HEK293 (cell line): ENCODE measurements around the gene IL1RL2.

Experiments
- ZNF121 ChIP-seq: fragments of 450-650 bp; formaldehyde crosslinking; IDR thresholded peaks from 2 replicates; pipeline ENCODE4 v1.5.1; 2016; ENCODE audit warnings: missing biosample characterization, missing genetic modification characterization
- ZNF133 ChIP-seq: fragments of 450-650 bp; formaldehyde crosslinking; IDR thresholded peaks from 2 replicates; pipeline ENCODE4 v1.5.1; 2016; ENCODE audit warnings: missing biosample characterization, missing genetic modification characterization
- ZNF501 ChIP-seq: fragments of 450-650 bp; formaldehyde crosslinking; IDR thresholded peaks from 2 replicates; pipeline ENCODE4 v1.5.1; 2016; ENCODE audit warnings: missing biosample characterization, missing genetic modification characterization
- TF ChIP-seq, protein P1 (sequence below): fragments of 450-650 bp; formaldehyde crosslinking; IDR thresholded peaks from 2 replicates; pipeline ENCODE4 v1.5.1; 2016; ENCODE audit warnings: missing biosample characterization, missing genetic modification characterization

- TF ChIP-seq ZNF121 (tag by site-specific recombination) (no peak), ZNF501 (tag by site-specific recombination) (no peak), ZNF133 (tag by site-specific recombination) (no peak)
- TF ChIP-seq, protein P1, sequence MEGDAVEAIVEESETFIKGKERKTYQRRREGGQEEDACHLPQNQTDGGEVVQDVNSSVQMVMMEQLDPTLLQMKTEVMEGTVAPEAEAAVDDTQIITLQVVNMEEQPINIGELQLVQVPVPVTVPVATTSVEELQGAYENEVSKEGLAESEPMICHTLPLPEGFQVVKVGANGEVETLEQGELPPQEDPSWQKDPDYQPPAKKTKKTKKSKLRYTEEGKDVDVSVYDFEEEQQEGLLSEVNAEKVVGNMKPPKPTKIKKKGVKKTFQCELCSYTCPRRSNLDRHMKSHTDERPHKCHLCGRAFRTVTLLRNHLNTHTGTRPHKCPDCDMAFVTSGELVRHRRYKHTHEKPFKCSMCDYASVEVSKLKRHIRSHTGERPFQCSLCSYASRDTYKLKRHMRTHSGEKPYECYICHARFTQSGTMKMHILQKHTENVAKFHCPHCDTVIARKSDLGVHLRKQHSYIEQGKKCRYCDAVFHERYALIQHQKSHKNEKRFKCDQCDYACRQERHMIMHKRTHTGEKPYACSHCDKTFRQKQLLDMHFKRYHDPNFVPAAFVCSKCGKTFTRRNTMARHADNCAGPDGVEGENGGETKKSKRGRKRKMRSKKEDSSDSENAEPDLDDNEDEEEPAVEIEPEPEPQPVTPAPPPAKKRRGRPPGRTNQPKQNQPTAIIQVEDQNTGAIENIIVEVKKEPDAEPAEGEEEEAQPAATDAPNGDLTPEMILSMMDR (tag by site-specific recombination) = no peak
Observed at GRCh38 chr2:102276549-102277201, 89.9 kb downstream of the IL1RL2 start.
